Astrocyte of the hippocampus (primary cell): ENCODE measurements around the gene TRPV2.

Experiments
- DNase-seq: peaks from one replicate; pipeline ENCODE4 v3.0.0; 2011; ENCODE audit warnings: low read depth, low spot score

TRPV2 gene

DNA sequence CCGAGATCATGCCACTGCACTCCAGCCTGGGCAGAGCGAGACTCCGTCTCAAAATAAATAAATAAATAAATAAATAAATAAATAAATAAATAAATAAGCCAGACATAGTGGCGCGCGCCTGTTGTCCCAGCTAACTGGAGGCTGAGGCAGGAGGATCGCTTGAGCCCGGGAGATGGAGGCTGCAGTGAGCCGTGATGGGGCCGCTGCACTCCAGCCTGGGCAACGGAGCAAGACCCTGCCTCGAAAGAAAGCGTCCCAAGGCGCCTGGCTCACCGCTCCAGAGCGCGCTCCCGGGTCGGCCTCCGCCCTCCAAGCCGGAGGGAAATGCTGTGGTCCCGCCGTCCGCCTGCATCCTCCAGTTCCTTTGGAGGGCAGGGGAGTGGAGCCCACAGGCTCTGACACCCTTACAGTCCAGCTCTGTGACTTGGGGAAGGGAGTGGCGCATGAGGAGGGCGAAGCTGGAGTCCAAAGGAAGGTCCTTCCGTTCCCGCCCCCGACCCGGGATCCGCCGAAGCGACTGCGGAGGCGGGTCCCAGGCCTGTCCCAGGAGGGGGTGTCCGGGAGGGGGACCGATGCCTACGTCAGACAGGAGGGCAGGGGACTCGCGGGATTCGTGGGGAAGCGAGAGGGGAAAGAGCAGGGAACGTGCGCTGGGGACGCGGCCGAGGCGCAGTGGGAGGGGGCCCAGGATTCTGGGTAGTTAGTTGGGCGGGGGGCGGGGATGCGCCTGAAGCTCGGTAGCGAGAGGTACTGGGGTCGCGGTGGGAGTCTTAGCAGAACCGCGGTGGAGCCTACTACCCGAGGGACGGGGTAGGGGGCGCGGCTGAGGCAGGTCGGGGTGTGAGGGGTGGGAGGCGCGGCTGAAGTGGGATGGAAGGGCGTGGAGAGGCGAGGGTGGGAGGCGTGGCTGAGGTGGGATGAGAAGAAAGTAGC lies 8.4 kb upstream of the TRPV2 start:
- peak; percentile 76 for DNase-seq

GRCh38 chr17:16407911-16408588 lies 7.3 kb upstream of the TRPV2 start:
- peak; percentile 83 for DNase-seq

GRCh38 chr17:16417399-16417798 lies 2.0 kb downstream of the TRPV2 start:
- no peak for DNase-seq

- DNase-seq: peak; percentile 75
Observed at GRCh38 chr17:16417896-16418684, 2.7 kb downstream of the TRPV2 start.

DNA sequence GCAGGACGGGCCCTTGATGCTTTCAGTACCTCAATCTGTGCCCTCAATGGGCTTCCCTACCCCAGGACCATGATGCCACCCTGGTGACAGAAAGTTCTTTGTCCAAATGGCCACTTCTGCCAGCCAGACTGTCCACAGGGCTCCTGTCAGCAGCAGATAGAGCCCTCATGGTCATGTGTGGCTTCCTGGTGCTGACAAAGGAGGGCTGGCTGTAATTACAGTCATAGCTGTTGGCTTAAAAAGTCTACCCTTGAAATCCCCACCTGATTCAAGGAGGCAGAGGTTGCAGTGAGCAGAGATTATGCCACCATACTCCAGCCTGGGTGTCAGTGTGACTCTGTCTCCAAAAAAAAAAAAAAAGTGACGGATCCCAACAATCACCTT lies 3.3 kb downstream of the TRPV2 start:
- no peak for DNase-seq

- peak; percentile 91 for DNase-seq
Observed at GRCh38 chr17:16419074-16419928, 3.9 kb downstream of the TRPV2 start.

- peak; percentile 91 for DNase-seq
Observed at GRCh38 chr17:16419929-16420271, 4.5 kb downstream of the TRPV2 start.

DNA sequence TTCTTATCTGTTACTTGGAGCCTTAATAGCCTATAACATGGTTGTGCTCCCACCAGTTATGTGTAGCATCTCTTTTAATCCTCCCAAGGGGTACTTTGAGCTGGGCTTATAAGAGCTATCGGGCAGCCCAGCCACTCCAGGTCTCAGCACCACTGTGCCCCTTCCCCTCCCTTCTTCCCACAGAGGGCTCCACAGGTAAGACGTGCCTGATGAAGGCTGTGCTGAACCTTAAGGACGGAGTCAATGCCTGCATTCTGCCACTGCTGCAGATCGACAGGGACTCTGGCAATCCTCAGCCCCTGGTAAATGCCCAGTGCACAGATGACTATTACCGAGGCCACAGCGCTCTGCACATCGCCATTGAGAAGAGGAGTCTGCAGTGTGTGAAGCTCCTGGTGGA lies 7.0 kb downstream of the TRPV2 start:
- no peak for DNase-seq

GRCh38 chr17:16423226-16423872 lies 8.0 kb downstream of the TRPV2 start:
- DNase-seq: peak; percentile 5

- DNase-seq: peak; percentile 0
Observed at GRCh38 chr17:16425202-16425601, 9.8 kb downstream of the TRPV2 start.

GRCh38 chr17:16425698-16426659 lies 10.6 kb downstream of the TRPV2 start:
- peak; percentile 0 for DNase-seq

DNA sequence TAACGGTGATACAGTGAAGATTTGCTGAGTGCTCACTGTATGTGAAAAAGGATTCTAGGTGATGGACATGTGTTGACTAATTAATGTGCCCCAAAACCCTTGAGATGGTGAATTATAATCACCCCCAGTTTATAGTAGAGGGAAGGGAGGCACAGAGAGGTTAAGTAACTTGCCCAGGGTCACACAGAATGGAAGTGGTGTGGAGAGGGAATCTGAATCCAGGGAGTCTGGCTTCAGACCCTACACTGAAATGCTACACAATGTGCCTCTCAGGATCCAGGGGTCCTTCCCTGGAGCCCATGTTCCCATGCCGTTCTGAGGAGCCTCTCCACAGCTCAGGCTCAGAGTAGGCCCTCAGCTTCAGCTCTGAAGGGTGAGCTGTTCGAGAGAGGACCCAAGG lies 11.6 kb downstream of the TRPV2 start:
- peak; percentile 0 for DNase-seq

DNA sequence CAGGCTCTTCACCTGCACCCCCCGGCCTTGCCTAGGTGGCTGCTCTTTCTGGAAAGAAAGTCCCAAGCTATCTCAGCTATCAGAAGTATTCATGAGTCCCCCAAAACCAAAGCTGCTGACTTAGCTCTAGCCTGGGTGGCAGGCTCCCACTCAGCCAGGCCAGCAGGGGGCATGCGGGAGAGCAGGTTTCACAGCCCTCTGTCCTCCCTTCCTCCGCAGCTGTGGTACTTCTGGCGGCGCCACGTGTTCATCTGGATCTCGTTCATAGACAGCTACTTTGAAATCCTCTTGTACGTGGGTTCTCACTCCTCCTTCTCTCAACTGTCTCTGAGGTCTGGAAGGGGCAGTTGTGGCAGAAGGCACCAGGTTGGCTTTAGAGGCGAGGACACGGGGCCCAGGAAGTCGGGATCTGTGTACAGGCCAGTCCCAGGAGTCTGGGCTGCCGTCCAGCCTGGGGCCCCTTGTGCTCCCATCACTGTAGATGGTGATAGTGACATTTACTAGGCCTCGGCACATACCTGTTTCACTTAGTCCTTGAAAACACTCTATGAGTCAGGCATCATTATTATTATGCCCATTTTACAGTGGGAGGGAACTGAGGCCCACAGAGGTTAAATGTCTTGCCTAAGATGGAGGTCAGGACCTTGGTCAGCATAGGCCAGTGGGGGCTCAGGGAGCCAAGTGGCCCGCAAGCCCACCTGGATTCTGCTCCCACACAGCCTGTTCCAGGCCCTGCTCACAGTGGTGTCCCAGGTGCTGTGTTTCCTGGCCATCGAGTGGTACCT lies 12.9 kb downstream of the TRPV2 start:
- DNase-seq: peak; percentile 65

GRCh38 chr17:16429083-16429482 lies 13.7 kb downstream of the TRPV2 start:
- peak; percentile 0 for DNase-seq

DNA sequence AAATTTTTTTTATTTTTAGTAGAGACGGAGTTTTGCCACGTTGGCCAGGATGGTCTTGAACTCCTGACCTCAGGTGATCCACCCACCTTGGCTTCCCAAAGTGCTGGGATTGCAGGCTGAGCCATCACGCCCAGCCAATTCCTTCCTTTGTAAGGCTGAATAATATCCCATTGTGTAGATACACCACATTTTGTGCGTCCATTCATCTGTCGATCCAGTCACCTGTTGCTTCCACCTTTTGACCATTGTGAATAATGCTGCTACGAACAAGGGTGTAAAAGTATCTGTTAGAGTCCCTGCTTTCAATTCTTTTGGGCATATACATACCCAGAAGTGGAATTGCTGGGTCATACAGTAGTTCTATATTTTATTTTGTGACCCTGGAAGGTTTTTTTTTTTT lies 15.3 kb downstream of the TRPV2 start:
- no peak for DNase-seq

- DNase-seq: no peak
Observed at GRCh38 chr17:16432017-16432416, 16.6 kb downstream of the TRPV2 start.

DNA sequence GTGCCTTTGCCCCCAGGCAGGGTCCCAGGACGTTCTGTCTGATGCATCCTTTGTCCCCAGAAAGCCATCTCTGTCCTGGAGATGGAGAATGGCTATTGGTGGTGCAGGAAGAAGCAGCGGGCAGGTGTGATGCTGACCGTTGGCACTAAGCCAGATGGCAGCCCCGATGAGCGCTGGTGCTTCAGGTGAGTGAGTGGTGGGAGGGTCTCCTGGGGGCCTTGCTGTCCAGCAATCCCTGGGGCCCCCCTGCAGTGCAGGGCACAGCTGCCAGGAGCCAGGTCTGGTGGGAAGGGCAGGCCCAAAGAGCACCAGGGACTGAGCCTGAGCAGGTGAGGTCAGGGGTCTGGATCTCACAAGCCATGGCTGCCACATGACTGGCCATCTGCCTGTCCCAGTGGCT lies 18.1 kb downstream of the TRPV2 start:
- no peak for DNase-seq

DNA sequence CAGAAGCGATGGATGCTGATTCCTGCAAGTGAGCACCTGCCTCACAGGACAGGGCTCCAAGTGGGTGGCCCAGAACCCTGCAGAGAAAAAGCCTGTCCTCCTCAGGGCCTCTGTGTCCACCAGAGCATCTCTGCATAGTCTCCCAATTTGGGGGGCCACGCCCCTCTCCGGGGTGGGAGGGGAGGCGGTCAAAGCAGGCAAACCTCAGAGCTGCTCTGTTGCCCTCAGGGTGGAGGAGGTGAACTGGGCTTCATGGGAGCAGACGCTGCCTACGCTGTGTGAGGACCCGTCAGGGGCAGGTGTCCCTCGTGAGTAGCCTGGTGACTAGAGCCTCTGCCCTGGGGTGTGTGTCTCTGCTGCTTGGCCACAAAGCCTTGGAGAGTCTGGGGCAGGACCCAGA lies 19.3 kb downstream of the TRPV2 start:
- DNase-seq: no peak
